ENCODE results near the gene CCL8. TPM values are rescaled to one million over a fixed set of nuclear protein-coding genes. Genes with fewer than 3 reads are reported as not detected.

The CCL8 gene
- total RNA-seq, 3 donors from 2014 or later: 0.66 to 2.6 (median 0.88) TPM

- H3K27me3 ChIP-seq: peaks cover 0 to 3% of the 10 kb centered on the region in 2 donors
- no peak overlapping the region for H3K4me3 ChIP-seq
- intact Hi-C loops (cut with DNase I; ENCODE audit: low total_unique reads): loop anchor here (10.0 kb wide), 1 partner anchor 164 kb away; no protein-coding TSS in a partner anchor
- no peaks in the 10 kb centered on the region for H3K4me1 ChIP-seq
- no peaks in the 10 kb centered on the region for H3K36me3 ChIP-seq
- no peaks in the 10 kb centered on the region for H3K9me3 ChIP-seq
- H3K27ac ChIP-seq: no peak overlapping the region
- DNase-seq (ENCODE audit: low spot score in 2 of 2): no peak
- TF ChIP-seq POLR2AphosphoS5 (IDR thresholded peaks at IDR 0.05): no peak
- TF ChIP-seq POLR2A (IDR thresholded peaks at IDR 0.05): no peak
- TF ChIP-seq, protein P1, sequence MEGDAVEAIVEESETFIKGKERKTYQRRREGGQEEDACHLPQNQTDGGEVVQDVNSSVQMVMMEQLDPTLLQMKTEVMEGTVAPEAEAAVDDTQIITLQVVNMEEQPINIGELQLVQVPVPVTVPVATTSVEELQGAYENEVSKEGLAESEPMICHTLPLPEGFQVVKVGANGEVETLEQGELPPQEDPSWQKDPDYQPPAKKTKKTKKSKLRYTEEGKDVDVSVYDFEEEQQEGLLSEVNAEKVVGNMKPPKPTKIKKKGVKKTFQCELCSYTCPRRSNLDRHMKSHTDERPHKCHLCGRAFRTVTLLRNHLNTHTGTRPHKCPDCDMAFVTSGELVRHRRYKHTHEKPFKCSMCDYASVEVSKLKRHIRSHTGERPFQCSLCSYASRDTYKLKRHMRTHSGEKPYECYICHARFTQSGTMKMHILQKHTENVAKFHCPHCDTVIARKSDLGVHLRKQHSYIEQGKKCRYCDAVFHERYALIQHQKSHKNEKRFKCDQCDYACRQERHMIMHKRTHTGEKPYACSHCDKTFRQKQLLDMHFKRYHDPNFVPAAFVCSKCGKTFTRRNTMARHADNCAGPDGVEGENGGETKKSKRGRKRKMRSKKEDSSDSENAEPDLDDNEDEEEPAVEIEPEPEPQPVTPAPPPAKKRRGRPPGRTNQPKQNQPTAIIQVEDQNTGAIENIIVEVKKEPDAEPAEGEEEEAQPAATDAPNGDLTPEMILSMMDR (IDR thresholded peaks at IDR 0.05): no peak
Observed at GRCh38 chr17:34368196-34368945, 49.1 kb downstream of the CCL8 start.

- no peak overlapping the region for H3K27ac ChIP-seq
- intact Hi-C loops (cut with DNase I; ENCODE audit: low total_unique reads): loop anchor here (10.0 kb wide), 1 partner anchor 164 kb away; no protein-coding TSS in a partner anchor
- peaks cover 0 to 3% of the 10 kb centered on the region in 2 donors for H3K27me3 ChIP-seq
- no peaks in the 10 kb centered on the region for H3K36me3 ChIP-seq
- no peak for DNase-seq (ENCODE audit: low spot score in 2 of 2)
- no peak for TF ChIP-seq POLR2A (IDR thresholded peaks at IDR 0.05)
- TF ChIP-seq POLR2AphosphoS5 (IDR thresholded peaks at IDR 0.05): no peak
- TF ChIP-seq, protein P1 (IDR thresholded peaks at IDR 0.05): no peak
- H3K4me3 ChIP-seq: no peak overlapping the region
- no peaks in the 10 kb centered on the region for H3K9me3 ChIP-seq
- H3K4me1 ChIP-seq: no peaks in the 10 kb centered on the region
Observed at GRCh38 chr17:34368946-34369500, 49.8 kb downstream of the CCL8 start.

- Histone ChIP-seq H3K27me3 (peaks cover 0 to 3% of the 10 kb centered on the region in 2 donors), H3K36me3 (no peaks in the 10 kb centered on the region), H3K4me1 (no peaks in the 10 kb centered on the region), H3K27ac (no peak overlapping the region), H3K9me3 (no peaks in the 10 kb centered on the region), H3K4me3 (no peak overlapping the region)
- no peak for DNase-seq (ENCODE audit: low spot score in 2 of 2)
- intact Hi-C loops (cut with DNase I; ENCODE audit: low total_unique reads): loop anchor here (10.0 kb wide), 1 partner anchor 165 kb away; no protein-coding TSS in a partner anchor
- TF ChIP-seq POLR2A (IDR thresholded peaks at IDR 0.05): no peak
- TF ChIP-seq POLR2AphosphoS5 (IDR thresholded peaks at IDR 0.05): no peak
- TF ChIP-seq, protein P1 (IDR thresholded peaks at IDR 0.05): no peak
Observed at GRCh38 chr17:34369571-34369970, 50.3 kb downstream of the CCL8 start.

DNA sequence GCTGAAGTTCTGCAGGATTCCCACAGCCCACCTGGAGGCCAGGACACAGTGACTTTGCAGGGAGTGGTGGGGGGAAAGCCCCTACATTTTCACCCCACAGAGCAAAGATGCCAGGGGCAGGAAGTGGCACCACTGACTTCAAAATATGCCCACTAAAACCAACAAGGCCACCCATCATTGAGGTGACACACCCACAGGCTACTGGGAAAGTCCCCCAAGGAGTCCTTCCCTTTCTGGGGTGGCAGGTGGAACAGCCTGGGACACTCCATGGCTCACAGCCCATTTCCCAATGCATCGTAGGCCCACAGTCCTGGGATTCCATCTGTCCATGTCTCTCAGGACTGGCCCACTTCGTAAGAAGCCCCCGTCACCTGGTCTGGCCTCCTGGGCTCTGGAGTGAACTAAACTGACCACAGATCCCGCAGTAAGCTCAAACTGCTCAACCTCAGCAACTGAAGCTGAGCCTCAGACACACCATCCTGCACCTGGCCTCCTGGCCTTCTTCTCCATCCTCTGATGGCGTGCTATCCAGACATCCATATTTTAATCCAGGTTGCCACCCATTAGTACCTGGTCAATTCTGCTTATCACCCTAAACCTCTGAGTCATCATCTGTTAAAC is 51.3 kb downstream of the CCL8 start:
- no peaks in the 10 kb centered on the region for H3K9me3 ChIP-seq
- TF ChIP-seq, protein P1 (IDR thresholded peaks at IDR 0.05): no peak
- TF ChIP-seq POLR2A (IDR thresholded peaks at IDR 0.05) (no peak), POLR2AphosphoS5 (IDR thresholded peaks at IDR 0.05) (no peak)
- H3K4me1 ChIP-seq: no peaks in the 10 kb centered on the region
- peaks cover 0 to 3% of the 10 kb centered on the region in 2 donors for H3K27me3 ChIP-seq
- intact Hi-C loops (cut with DNase I; ENCODE audit: low total_unique reads): no loop called here
- no peak overlapping the region for H3K4me3 ChIP-seq
- no peak for DNase-seq (ENCODE audit: low spot score in 2 of 2)
- no peak overlapping the region for H3K27ac ChIP-seq
- H3K36me3 ChIP-seq: no peaks in the 10 kb centered on the region

- no peak overlapping the region for H3K4me3 ChIP-seq
- no peak for TF ChIP-seq POLR2A (IDR thresholded peaks at IDR 0.05)
- TF ChIP-seq POLR2AphosphoS5 (IDR thresholded peaks at IDR 0.05): no peak
- TF ChIP-seq, protein P1 (IDR thresholded peaks at IDR 0.05): no peak
- H3K4me1 ChIP-seq: no peaks in the 10 kb centered on the region
- no peaks in the 10 kb centered on the region for H3K36me3 ChIP-seq
- H3K9me3 ChIP-seq: no peaks in the 10 kb centered on the region
- H3K27ac ChIP-seq: no peak overlapping the region
- H3K27me3 ChIP-seq: peaks cover 0 to 3% of the 10 kb centered on the region in 2 donors
- intact Hi-C loops (cut with DNase I; ENCODE audit: low total_unique reads): no loop called here
- DNase-seq (ENCODE audit: low spot score in 2 of 2): no peak
Observed at GRCh38 chr17:34370997-34371395, 51.8 kb downstream of the CCL8 start.
